CD4-positive, alpha-beta T cell treated with Interleukin-2 at 100 ng/mL for 4 hours (primary cell): ENCODE data around the gene HOXD11.
A peak's percentile ranks its signal among the peaks of the same experiment; 100 is the strongest.

Experiments used
- DNase-seq: peaks from one replicate; pipeline ENCODE4 v3.0.0-alpha.2; 2020; ENCODE audit warnings: low spot score

The HOXD11 gene

DNA sequence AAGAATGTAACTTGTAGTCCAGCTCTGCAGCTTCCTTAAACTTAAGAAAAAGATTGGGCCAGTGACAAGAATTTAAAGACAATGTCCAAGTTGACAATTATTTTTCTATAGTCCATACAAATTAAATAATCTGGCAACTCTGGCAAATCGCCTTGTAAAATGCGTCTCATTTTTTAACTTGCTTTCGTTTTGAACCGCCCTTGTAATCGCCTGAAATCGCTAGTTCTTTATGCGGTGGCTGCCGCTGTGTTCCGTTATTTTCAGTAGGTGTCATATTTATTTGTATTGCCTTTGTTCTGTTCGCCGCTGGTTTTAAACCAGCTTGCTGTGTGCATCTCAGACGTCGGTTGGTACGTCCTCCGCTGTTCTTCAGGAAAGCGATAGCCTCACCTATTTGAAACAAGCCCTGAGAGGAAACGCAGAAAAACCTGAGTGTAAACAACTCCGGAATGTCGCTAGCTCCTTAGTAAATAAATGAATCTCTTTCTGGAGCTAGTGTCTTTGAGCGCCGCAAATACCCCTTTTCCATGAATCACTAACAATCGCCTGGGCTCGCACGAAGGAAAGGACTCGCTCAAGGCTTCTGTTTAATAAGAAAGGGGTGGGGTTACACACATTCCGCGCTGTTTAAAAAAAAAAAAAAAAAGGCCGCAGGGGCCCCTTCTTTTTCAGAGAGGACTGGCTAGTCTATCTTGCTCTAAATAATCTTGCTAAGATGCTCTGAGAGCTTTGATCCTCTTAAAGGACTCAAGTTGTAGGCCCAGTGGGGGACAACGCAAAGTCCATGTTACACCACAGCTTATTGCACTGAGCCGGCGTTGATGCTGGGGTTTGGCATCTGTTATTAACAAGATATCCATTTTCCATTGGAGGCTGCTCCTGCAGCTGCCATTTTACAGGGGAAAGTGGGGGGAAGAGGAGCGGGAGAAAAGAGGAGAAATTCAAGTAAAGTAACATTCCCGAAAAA is 25.4 kb downstream of the HOXD11 start:
- no peak for DNase-seq

GRCh38 chr2:176133389-176133788 is 26.3 kb downstream of the HOXD11 start:
- DNase-seq = no peak

GRCh38 chr2:176134035-176134434 is 27.0 kb downstream of the HOXD11 start:
- DNase-seq = no peak

DNA sequence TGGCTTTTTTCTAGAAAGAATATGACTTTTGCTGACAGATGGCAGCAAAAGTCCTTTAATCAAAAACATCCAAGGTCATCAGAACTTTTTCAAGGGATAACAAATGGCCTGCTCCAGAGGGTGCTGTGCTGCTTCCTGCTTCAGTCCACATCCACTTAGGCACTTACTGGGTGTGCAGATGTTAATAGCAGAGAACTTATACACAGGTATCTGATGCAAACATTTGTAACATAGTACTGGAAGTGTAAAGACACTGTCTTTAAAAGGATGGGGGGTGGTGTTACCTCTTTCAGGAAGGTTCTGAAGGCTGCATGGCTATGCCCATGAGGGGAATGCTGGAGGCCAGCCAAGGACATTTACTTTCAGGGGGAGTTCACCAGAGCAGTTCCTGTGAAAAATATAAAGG is 28.0 kb downstream of the HOXD11 start:
- DNase-seq = no peak

- DNase-seq = no peak
Measured at GRCh38 chr2:176136374-176137251, 29.5 kb downstream of the HOXD11 start.

DNA sequence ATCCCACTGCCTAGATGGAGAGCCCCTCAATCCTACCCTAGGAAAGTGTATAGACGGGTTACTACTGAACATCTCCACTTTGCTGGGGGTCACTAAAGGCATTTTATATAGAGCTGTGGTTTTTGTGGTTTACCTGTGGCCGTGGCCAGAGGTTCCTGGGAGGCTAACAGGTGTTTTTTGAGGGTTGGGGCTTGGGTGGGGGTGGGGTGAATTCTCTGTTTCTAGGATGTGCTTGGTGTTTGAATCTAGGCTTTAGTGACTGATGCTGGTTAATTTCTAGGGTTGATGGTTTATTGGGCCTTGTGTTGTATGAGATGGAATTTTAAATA is 30.1 kb downstream of the HOXD11 start:
- DNase-seq = no peak

DNA sequence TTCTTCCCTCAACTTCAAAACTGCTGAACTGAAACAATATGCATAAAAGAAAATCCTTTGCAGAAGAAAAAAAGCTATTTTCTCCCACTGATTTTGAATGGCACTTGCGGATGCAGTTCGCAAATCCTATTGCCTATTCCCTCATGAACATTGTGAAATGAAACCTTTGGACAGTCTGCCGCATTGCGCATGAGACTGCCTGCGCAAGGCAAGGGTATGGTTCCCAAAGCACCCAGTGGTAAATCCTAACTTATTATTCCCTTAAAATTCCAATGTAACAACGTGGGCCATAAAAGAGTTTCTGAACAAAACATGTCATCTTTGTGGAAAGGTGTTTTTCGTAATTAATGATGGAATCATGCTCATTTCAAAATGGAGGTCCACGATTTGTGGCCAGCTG is 30.8 kb downstream of the HOXD11 start:
- no peak for DNase-seq

DNA sequence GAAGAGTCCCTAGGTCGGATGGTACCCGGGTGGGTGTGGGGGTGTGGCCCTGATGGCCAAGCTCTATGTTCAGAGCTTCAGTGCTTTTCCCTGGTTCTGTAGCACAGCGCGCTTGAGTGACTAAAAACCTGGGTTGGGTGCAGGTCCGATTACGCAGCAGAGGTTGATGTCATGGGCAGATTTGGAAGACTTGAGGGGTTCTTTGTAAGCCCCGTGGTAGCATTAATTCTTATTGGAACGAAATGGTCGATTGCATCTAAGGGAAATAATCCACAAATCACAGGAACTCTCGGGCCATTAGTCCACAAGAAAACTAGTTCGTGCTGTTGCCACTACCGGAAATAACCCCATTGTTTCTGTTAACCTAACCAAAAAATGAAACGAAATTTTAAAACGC is 31.4 kb downstream of the HOXD11 start:
- DNase-seq = no peak

DNA sequence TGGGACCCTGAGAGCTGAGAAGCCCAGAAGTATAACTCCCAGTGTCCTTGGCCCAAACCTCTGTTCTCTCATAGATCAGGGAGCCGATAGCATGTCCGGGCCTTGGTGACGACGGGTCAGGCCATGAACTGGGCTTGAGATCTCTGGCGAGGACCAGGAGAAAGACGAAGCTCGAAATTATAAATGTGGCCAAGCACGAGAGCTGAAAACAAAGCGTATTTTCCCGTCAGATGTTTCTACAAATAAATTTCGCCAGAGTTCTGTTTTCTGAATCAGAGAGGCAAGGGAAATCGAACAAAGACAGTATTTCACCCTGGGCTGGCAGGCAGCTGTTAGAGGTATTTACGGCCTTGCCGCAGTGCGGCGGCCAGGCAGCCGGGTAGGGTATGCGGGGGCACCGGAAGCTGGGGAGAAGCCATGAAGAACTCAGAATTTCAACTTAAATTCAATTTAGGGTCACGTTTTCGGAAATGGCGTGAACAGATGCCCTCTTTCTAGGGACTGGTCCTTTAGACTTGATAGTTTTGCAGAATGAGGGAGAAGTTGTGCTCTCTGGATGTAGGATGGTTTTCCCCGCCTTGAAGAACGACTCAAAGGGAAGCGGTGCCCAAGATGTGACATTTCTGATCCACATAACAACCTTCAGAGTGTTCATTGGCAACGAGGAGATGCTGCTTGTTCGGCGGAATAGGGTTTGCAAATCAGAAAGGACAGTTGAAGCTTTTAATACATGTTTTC is 32.0 kb downstream of the HOXD11 start:
- no peak for DNase-seq

GRCh38 chr2:176139661-176140512 is 32.8 kb downstream of the HOXD11 start:
- DNase-seq = no peak

DNA sequence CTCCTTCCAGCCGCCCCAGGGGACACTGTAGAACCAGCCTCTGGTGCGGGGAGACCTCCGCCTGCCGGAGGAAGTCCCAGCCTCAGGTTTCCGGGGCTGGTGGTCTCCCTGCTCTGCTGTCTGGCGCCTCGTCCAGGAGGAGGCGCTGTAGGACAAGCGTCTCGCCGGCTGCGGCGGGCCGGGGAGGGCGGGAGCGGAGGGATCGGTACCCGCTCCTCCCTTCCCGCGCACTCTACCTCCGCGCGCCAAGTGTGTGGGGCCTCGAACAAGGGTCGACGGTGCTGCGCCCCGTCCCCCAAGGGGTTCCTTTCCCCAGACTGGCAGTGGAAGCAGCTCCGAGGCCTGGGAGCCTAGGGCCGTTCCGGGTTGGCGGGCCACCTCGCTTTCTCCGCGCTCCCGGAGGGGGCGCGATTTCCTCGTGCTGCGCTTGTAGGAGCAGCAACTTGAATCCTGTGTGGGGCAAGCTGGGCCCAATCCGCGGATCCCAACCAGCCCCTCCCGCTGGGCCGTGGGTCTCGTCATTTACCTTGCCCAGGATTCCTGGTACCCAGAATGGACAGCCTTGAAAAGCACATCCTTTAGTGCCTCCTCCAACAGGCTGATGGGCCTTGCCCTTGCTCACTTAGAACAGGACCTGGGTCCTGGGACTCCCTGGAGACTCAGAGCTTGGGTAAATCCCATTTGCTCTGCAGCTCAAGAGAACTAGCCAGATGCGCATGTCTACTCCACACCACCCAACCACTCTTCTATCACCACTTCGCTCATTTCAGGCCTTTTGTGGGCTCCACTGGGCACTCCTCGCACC is 33.6 kb downstream of the HOXD11 start:
- DNase-seq = peak; percentile 50

DNA sequence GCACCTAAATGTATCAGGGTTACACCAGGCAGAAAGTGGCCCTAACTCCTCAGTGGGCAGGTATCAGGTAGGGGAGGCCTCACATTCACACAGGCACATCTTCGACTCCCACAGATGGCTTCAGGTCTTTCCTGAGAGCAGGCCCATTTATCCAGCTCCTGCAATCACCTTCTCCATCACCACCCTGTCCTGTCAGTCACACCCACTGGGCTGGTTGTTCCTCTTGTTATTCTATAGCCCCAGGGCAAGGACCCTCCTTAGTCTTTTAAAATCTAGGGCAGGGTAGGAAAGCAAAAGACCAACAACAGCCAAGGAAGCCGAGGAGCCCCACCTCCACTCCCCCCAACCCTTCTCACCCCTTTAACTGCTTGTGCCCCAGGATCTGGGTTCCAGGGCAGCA is 35.2 kb downstream of the HOXD11 start:
- no peak for DNase-seq

DNA sequence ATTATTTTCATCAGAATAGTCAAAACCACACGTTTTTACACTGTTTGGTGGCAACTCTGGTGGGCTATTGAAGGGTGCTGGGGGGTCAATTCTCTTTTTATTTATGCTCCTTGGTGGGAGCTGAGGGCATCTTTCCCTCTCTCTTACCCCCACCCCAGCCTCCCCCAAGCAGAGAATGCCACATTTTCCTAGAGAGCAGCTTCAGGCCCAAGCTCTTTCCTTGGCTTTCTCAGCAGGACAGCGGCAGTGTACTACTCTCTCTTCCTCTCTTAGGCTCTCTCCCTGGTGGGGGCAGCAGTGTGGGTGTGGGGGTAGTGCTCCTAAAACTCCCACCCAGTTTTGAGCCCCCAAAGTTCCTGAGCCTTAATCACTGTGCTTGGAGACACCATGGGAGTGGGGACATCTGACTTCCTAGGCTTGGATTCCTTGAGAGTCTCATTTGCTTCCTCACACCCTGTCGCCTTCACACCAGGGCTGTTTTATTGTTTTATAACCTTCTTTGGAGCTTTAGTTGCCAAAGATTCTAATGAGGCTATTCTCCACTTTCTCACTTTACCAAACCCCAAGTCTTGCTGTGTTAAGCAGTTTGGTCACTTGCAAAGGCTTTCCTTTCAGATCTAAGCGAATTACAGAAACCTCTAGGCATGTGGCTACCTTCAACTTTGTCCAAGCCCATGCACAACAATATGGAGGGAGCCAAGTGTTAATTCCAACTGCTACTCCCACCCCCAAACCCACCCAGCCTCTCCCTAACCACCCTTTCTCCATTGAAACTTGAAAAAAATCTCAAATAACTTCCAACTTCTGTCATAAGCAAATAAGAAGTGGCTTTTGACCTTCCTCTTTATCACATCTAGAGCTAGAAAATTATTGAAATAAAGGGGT is 38.2 kb downstream of the HOXD11 start:
- DNase-seq = no peak

- DNase-seq = no peak
Measured at GRCh38 chr2:176146101-176146500, 39.0 kb downstream of the HOXD11 start.

DNA sequence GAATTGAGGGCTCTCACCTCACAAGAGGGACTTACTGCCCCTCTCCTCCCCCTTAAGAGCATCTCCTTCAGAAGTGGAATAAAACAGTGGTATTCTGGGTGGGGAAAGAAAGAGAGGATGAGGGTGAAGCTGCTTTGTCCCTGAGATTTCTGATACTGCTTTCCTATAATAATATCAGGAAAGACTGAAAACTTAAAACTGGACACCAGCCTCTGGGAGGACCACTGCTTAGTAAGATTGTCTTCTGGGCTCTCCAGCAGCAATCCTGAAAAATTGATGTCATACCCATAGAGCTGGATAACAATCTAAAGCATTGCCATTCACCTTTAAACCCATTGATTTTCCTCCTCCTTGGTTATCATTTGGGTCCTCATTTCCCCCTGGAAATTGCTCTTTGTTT is 39.6 kb downstream of the HOXD11 start:
- no peak for DNase-seq

GRCh38 chr2:176147210-176147799 is 40.2 kb downstream of the HOXD11 start:
- DNase-seq = no peak

DNA sequence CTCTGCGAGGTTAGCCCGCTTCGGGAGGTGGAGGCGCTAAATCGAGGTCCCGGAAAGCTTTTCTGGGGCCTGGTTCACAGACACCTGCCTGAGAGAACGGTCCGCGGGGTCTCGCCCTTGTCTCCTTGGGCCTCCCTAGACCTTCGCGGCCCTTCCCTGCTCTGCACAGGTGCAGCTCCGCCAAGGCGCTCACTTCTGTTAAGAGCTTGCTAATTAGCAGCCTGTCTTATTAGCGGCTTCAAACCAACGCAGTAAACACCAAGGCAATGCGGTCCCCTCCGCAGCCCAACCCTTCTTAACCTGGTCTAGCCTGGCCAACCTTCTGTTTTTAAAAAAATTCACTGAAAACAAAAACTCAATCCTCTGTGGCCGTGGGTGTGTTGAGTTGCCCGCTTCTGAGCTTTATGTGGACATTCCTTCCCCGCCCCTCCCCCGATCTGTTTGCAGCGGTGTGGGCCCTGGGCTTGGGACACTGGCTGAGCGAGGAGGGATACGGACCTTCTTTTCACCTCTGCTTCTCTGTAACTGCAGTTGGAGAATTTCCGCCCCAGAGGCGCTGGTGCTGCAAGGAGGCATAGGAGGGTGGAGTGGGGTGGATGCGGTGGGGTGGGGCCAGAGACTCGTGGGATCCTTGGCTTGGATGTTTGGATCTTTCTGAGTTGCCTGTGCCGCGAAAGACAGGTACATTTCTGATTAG is 40.9 kb downstream of the HOXD11 start:
- DNase-seq = no peak

GRCh38 chr2:176148751-176149421 is 41.8 kb downstream of the HOXD11 start:
- DNase-seq = no peak
